ENCODE measurements around the gene COG5. TPM values are rescaled to one million over a fixed set of nuclear protein-coding genes. Genes with fewer than 3 reads are reported as not detected.

The COG5 gene
- total and polyA plus RNA-seq, 9 of the 15 experiments (the other 6 are each of a cell fraction or from before 2014, with no cell fraction given): 15.3 to 75.1 (median 56.4) TPM

- TF ChIP-seq SMAD3 (CRISPR knock-in tag; conservative IDR thresholded peaks at IDR 0.05) (peak; percentile 66; the same call in 1 of the 2 replicates), ZNF655 (CRISPR knock-in tag; IDR thresholded peaks at IDR 0.05) (no peak), PTRF (tag; IDR thresholded peaks at IDR 0.05) (peak; percentile 80), NR2C1 (IDR thresholded peaks at IDR 0.05) (no peak), NR2C1 (tag; IDR thresholded peaks at IDR 0.05) (peak; percentile 66; the same call in 1 of the 2 replicates), CREB5 (CRISPR knock-in tag; IDR thresholded peaks at IDR 0.05) (no peak), RBM39 (optimal IDR thresholded peaks at IDR 0.05; ENCODE audit: low read depth, low read length) (no peak), CHD4 (IDR thresholded peaks at IDR 0.05; ENCODE audit: insufficient read depth, insufficient replicate concordance, low read depth, low read length, poor library complexity, severe bottlenecking) (no peak), JUN (IDR thresholded peaks at IDR 0.05; ENCODE audit: borderline replicate concordance, low read depth, low read length) (no peak), JUN (CRISPR knock-in tag; IDR thresholded peaks at IDR 0.05; ENCODE audit: borderline replicate concordance) (no peak), ASH1L (IDR thresholded peaks at IDR 0.05; ENCODE audit: borderline replicate concordance, low read depth, partially characterized antibody) (no peak), FOXA1 (IDR thresholded peaks at IDR 0.05; ENCODE audit: borderline replicate concordance) (no peak), MAFF (IDR thresholded peaks at IDR 0.05; ENCODE audit: low read length) (peak; percentile 69; the same call in 1 of the 2 replicates), PKNOX1 (IDR thresholded peaks at IDR 0.05) (0 out of 2 replicates have a peak, but pooled peaks have one; percentile 19), HINFP (tag; conservative IDR thresholded peaks at IDR 0.05; ENCODE audit: low read depth) (0 out of 2 replicates have a peak, but pooled peaks have one; percentile 20), IRF9 (tag; IDR thresholded peaks at IDR 0.05) (peak; percentile 55; the same call in 1 of the 2 replicates)
- TF ChIP-seq, protein P1, sequence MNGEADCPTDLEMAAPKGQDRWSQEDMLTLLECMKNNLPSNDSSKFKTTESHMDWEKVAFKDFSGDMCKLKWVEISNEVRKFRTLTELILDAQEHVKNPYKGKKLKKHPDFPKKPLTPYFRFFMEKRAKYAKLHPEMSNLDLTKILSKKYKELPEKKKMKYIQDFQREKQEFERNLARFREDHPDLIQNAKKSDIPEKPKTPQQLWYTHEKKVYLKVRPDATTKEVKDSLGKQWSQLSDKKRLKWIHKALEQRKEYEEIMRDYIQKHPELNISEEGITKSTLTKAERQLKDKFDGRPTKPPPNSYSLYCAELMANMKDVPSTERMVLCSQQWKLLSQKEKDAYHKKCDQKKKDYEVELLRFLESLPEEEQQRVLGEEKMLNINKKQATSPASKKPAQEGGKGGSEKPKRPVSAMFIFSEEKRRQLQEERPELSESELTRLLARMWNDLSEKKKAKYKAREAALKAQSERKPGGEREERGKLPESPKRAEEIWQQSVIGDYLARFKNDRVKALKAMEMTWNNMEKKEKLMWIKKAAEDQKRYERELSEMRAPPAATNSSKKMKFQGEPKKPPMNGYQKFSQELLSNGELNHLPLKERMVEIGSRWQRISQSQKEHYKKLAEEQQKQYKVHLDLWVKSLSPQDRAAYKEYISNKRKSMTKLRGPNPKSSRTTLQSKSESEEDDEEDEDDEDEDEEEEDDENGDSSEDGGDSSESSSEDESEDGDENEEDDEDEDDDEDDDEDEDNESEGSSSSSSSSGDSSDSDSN (IDR thresholded peaks at IDR 0.05; ENCODE audit: borderline replicate concordance in 1 of 2, low read depth in 2 of 2, low read length in 2 of 2): no peak
Measured at GRCh38 chr7:107286751-107287621, 276.7 kb downstream of the COG5 start (continued).
